HCT116 (cell line): Measurements from ENCODE around the gene IREB2. TPM values are rescaled to one million over a fixed set of nuclear protein-coding genes. Genes with fewer than 3 reads are reported as not detected.

Source experiments
- ATAC-seq: fragments of 200-7000 bp; cut with Tn5 transposase; 2 replicates; pipeline ENCODE4 v1.9.1; 2020; ENCODE audit warnings: mild to moderate bottlenecking, moderate library complexity
- BruUV-seq: library from RNA; stranded (reverse); fragments of 400-500 nt; replicated peaks from 2 replicates; lab custom pipeline; 2021; lab: Mats Ljungman, UMichigan
- CTCF ChIA-PET: fragments of 300-600 bp; sonication (Branson Sonifier 250); formaldehyde crosslinking; loops from one replicate; lab custom pipeline; 2021; ENCODE audit warnings: antibody characterized with exemption; lab: Charles Lee
- POLR2A ChIA-PET: fragments of 300-600, 350-600 bp; sonication (Branson Sonifier 250); formaldehyde crosslinking; loops from one replicate; lab custom pipeline; 2021; ENCODE audit warnings: antibody characterized with exemption; lab: Charles Lee
- RAD21 ChIA-PET, 2 experiments: fragments of 300-600 bp; sonication (Branson Sonifier 250); formaldehyde crosslinking; loops; one replicate each; lab custom pipeline; 2023; ENCODE audit warnings: low total read pairs in 2 of 2; ENCODE audit not compliant: uncharacterized antibody in 2 of 2, unreplicated experiment in 2 of 2, low non-redundant PET in 1 of 2; lab: Charles Lee
- DNase-seq: peaks from one replicate; pipeline ENCODE4 v3.0.0-alpha.2; 2010; ENCODE audit warnings: low read depth, low spot score
- H2AFZ ChIP-seq: fragments of 200-600 bp; shearing (Covaris generic), sonication (generic); 2 replicates; pipeline ENCODE4 v1.6.1; 2017; ENCODE audit warnings: low read depth, mixed run types, mixed read lengths, antibody characterized with exemption, low read length; ENCODE audit not compliant: poor library complexity, severe bottlenecking
- H3K27ac ChIP-seq: 2 replicates; pipeline ENCODE4 v1.5.1; 2012; ENCODE audit warnings: low read depth, low read length
- H3K27me3 ChIP-seq: fragments of 200-600 bp; sonication (generic); 2 replicates; pipeline ENCODE4 v1.6.1; 2016; ENCODE audit warnings: mixed run types, low read length, mixed read lengths; ENCODE audit not compliant: insufficient read depth
- H3K36me3 ChIP-seq, 2 experiments: fragments of 200-500 bp in 1 of 2; fragments of 200-600 bp in 1 of 2; sonication (Bioruptor generic) in 1 of 2; sonication (generic) in 1 of 2; 2 replicates each; pipeline versions ENCODE4 v1.5.1 to v1.6.1; 2014 to 2016; ENCODE audit warnings: low read length in 2 of 2, inconsistent platforms in 1 of 2, mixed read lengths in 1 of 2, mixed run types in 1 of 2; ENCODE audit not compliant: insufficient read depth in 2 of 2, control insufficient read depth in 1 of 2
- H3K4me1 ChIP-seq, 2 experiments: fragments of 200-600 bp in 1 of 2; sonication (generic) in 1 of 2; 2 replicates each; pipeline versions ENCODE4 v1.5.1 to v1.6.1; 2012 to 2017; ENCODE audit warnings: low read length in 2 of 2, inconsistent platforms in 1 of 2, mild to moderate bottlenecking in 1 of 2, mixed read lengths in 1 of 2, mixed run types in 1 of 2, moderate library complexity in 1 of 2; ENCODE audit not compliant: insufficient read depth in 2 of 2, control insufficient read depth in 1 of 2
- H3K4me2 ChIP-seq: fragments of 200-600 bp; sonication (generic); 2 replicates; pipeline ENCODE4 v1.6.1; 2017; ENCODE audit warnings: mixed run types, low read length, mixed read lengths
- H3K4me3 ChIP-seq, 2 experiments: fragments of 200-600 bp in 1 of 2; sonication (generic) in 1 of 2; replicated peaks in 1 of 2; 2 replicates each; pipeline ENCODE4 v1.5.1; 2011 to 2016; ENCODE audit warnings: low read length in 2 of 2, control low read depth in 1 of 2, low read depth in 1 of 2, mild to moderate bottlenecking in 1 of 2, mixed read lengths in 1 of 2, mixed run types in 1 of 2
- H3K79me2 ChIP-seq: fragments of 200-600 bp; sonication (generic); 2 replicates; pipeline ENCODE4 v1.6.1; 2017; ENCODE audit warnings: mild to moderate bottlenecking, mixed run types, low read length, moderate library complexity, mixed read lengths; ENCODE audit not compliant: insufficient read depth
- H3K9ac ChIP-seq: fragments of 200-600 bp; sonication (generic); 2 replicates; pipeline ENCODE4 v1.6.1; 2016; ENCODE audit warnings: low read length, mixed read lengths
- H3K9me2 ChIP-seq: fragments of 200-600 bp; sonication (generic), shearing (Covaris generic); 2 replicates; pipeline ENCODE4 v1.6.1; 2017; ENCODE audit warnings: mixed run types, mild to moderate bottlenecking, moderate library complexity; ENCODE audit not compliant: insufficient read depth
- H3K9me3 ChIP-seq, 2 experiments: fragments of 200-500 bp in 1 of 2; fragments of 200-600 bp in 1 of 2; sonication (Bioruptor generic) in 1 of 2; sonication (generic) in 1 of 2; 2 replicates each; pipeline ENCODE4 v1.6.1; 2014 to 2017; ENCODE audit warnings: low read length in 2 of 2, mixed read lengths in 2 of 2, inconsistent platforms in 1 of 2, low read depth in 1 of 2, mild to moderate bottlenecking in 1 of 2, mixed run types in 1 of 2, moderate library complexity in 1 of 2; ENCODE audit not compliant: control insufficient read depth in 1 of 2, insufficient read depth in 1 of 2
- H4K20me1 ChIP-seq: fragments of 200-600 bp; sonication (generic), shearing (Covaris generic); 2 replicates; pipeline ENCODE4 v1.6.1; 2017; ENCODE audit warnings: mixed run types, mild to moderate bottlenecking, moderate library complexity; ENCODE audit not compliant: insufficient read depth
- CBX3 ChIP-seq: IDR thresholded peaks from 2 replicates; pipeline ENCODE4 v1.6.1; 2012; ENCODE audit warnings: low read depth
- CTCF ChIP-seq, 3 experiments: fragments of 200-600 bp in 1 of 3; sonication (generic) in 1 of 3; IDR thresholded peaks in 2 of 3; conservative IDR thresholded peaks in 1 of 3; 2 replicates each; pipeline ENCODE4 v1.5.1; 2012 to 2017; ENCODE audit warnings: low read depth in 2 of 3, low read length in 2 of 3, antibody characterized with exemption in 1 of 3, borderline replicate concordance in 1 of 3, control low read depth in 1 of 3, mild to moderate bottlenecking in 1 of 3, mixed read lengths in 1 of 3, mixed run types in 1 of 3, moderate library complexity in 1 of 3; ENCODE audit not compliant: insufficient read depth in 1 of 3
- EGR1 ChIP-seq: IDR thresholded peaks from 2 replicates; pipeline ENCODE4 v1.6.1; 2012; ENCODE audit warnings: low read depth
- MAX ChIP-seq: IDR thresholded peaks from 2 replicates; pipeline ENCODE4 v1.6.1; 2012
- RAD21 ChIP-seq: IDR thresholded peaks from 2 replicates; pipeline ENCODE4 v1.6.1; 2012; ENCODE audit warnings: low read depth, mild to moderate bottlenecking
- REST ChIP-seq: IDR thresholded peaks from 2 replicates; pipeline ENCODE4 v1.6.1; 2012; ENCODE audit warnings: low read depth
- SRF ChIP-seq: IDR thresholded peaks from 2 replicates; pipeline ENCODE4 v1.6.1; 2012; ENCODE audit warnings: low read depth
- YY1 ChIP-seq: IDR thresholded peaks from 2 replicates; pipeline ENCODE4 v1.6.1; 2011; ENCODE audit warnings: low read length, low read depth, moderate library complexity, mild to moderate bottlenecking; ENCODE audit not compliant: insufficient replicate concordance; ENCODE audit errors: extremely low read depth
- intact Hi-C: fragments of 100-400 bp; cut with micrococcal nuclease; formaldehyde crosslinking; loops from 2 replicates; pipeline ENCODE4 v1.10.0; 2022
- total RNA-seq: library from RNA; stranded (reverse); gene quantifications from one replicate; pipeline ENCODE4 v1.2.1, GENCODE V29; 2021; ENCODE audit not compliant: unreplicated experiment

The IREB2 gene
- total RNA-seq, 1 experiment from 2014 or later = 57.6 TPM

- H3K9ac ChIP-seq = no peak overlapping the region
- H3K9me3 ChIP-seq = peaks cover 0 to 3% of the 10 kb centered on the region in 2 experiments; a peak in 2 of 4 replicates
- BruUV-seq = no TSS peak
- ATAC-seq = no peak
- H3K9me2 ChIP-seq = no peaks in the 10 kb centered on the region
- ChIA-PET RAD21 (no interaction called here), CTCF (no interaction called here), POLR2A (no interaction called here)
- no peak for DNase-seq
- no peak overlapping the region for H3K27ac ChIP-seq
- H4K20me1 ChIP-seq = no peaks in the 10 kb centered on the region
- no peak overlapping the region for H2AFZ ChIP-seq
- TF ChIP-seq MAX (no peak), CTCF (IDR thresholded peaks at IDR 0.05 in 2 of 3, conservative IDR thresholded peaks at IDR 0.05 in 1 of 3; ENCODE audit: borderline replicate concordance in 1 of 3, insufficient read depth in 1 of 3, low read depth in 2 of 3, low read length in 2 of 3) (no peak), RAD21 (no peak), CBX3 (no peak), YY1 (no peak)
- no peaks in the 10 kb centered on the region for H3K4me1 ChIP-seq
- no peak overlapping the region for H3K4me2 ChIP-seq
- no peaks in the 10 kb centered on the region for H3K27me3 ChIP-seq
- intact Hi-C loops = no loop called here
- H3K79me2 ChIP-seq = no peaks in the 10 kb centered on the region
- H3K36me3 ChIP-seq = no peaks in the 10 kb centered on the region
- no peak overlapping the region for H3K4me3 ChIP-seq
Observed at GRCh38 chr15:78527325-78527724, 89.3 kb downstream of the IREB2 start.

- Histone ChIP-seq H3K9me3 (no peaks in the 10 kb centered on the region), H3K27ac (no peak overlapping the region), H4K20me1 (no peaks in the 10 kb centered on the region), H3K9me2 (no peaks in the 10 kb centered on the region), H3K4me1 (no peaks in the 10 kb centered on the region), H3K27me3 (no peaks in the 10 kb centered on the region), H3K4me2 (no peak overlapping the region), H3K9ac (no peak overlapping the region), H3K36me3 (no peaks in the 10 kb centered on the region), H2AFZ (no peak overlapping the region), H3K4me3 (no peak overlapping the region), H3K79me2 (no peaks in the 10 kb centered on the region)
- ATAC-seq (no peak), DNase-seq (no peak)
- no TSS peak for BruUV-seq
- POLR2A ChIA-PET = no interaction called here
- intact Hi-C loops = no loop called here
- RAD21 ChIA-PET = no interaction called here
- TF ChIP-seq SRF (no peak), MAX (no peak), REST (no peak), EGR1 (no peak)
- CTCF ChIA-PET = no interaction called here
Observed at GRCh38 chr15:78533331-78533730, 95.3 kb downstream of the IREB2 start.
